HTERT RPE-1 (cell line): Measurements from ENCODE around the gene H1-8.
"Not testable (repeated sequence)": the region's sequence is repeated elsewhere in the genome, so short reads cannot be mapped to it uniquely, and the experiment has no call there.

Source experiments
- in situ Hi-C: fragments of 300-500 bp; cut with MboI; formaldehyde crosslinking; loops from 4 replicates; pipeline ENCODE4 v1.14.3; 2020; ENCODE audit warnings: low sequenced_read_pairs

The H1-8 gene, protein sequence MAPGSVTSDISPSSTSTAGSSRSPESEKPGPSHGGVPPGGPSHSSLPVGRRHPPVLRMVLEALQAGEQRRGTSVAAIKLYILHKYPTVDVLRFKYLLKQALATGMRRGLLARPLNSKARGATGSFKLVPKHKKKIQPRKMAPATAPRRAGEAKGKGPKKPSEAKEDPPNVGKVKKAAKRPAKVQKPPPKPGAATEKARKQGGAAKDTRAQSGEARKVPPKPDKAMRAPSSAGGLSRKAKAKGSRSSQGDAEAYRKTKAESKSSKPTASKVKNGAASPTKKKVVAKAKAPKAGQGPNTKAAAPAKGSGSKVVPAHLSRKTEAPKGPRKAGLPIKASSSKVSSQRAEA

DNA sequence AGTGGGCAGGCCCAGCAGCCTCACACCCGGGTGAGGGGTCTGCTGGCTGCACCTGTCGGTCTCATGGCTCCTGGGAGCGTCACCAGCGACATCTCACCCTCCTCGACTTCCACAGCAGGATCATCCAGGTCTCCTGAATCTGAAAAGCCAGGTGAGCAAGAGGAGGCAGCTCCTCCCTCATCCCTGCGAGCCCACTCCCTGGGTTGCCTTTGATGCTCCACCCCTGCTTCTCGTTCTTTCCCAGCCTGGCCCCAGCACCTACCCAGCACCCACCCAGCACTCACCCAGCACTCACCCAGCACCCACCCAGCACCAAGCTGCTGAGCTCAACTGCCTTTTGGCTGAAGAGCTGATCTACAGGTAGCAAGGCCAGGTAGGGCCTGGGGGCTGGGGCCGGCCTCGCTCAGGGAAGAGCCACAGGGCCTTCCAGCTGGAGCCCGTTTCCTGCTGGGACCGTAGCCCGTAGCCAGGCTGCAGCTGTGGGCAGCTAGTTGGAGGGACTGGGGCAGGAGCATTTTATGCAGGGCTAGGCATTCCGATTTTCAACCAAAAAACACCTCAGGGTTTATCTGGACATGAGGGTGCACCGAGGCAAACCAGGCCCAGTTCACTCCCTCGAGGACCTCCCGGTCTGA, at the start of gene H1-8:
TSS of gene H1-8 (plus strand) at position 20 of the 635 bp plus-strand sequence. CDS start at position 64, 44 bp downstream.
- in situ Hi-C loops, result no loop called here

DNA sequence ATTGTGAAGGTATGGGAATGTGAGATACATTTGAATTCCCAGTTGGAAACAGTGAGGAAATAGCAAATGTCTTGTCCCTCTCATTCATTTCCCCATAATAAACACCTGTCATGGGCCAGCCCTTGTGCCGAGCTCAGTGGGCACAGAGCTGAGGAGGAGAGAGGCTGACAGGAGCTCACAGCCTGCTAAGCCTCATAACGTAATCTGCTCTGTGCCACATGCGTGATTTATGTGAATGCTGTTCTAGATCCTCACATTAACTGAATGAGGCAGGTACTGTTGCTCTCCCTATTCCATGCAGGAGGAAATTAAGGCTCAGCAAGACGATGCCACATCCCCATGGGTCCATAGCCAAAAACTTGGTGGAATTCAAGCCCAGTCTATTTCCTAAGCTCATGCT, 49.8 kb upstream of the H1-8 start:
- in situ Hi-C loops, result no loop called here

DNA sequence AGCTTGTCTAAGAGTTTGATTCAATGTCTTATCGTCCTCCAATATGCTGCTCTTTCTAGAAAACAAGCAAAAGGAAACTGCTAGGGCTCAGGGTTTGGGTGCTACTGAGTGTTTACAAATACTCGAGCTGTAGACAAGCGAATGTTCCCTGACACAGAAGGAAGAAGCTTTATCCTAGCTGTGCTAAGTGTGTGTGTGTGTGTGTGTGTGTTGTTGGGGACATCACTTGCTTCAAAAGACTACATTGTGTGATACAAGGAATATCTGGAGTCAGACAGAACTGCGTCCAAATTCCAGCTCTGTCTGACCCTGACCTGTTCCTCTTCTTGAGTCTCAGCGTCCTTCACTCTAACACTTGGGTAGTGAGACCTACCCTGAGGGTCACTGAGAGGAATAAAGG, 48.5 kb upstream of the H1-8 start:
- in situ Hi-C loops, result not testable (repeated sequence)

DNA sequence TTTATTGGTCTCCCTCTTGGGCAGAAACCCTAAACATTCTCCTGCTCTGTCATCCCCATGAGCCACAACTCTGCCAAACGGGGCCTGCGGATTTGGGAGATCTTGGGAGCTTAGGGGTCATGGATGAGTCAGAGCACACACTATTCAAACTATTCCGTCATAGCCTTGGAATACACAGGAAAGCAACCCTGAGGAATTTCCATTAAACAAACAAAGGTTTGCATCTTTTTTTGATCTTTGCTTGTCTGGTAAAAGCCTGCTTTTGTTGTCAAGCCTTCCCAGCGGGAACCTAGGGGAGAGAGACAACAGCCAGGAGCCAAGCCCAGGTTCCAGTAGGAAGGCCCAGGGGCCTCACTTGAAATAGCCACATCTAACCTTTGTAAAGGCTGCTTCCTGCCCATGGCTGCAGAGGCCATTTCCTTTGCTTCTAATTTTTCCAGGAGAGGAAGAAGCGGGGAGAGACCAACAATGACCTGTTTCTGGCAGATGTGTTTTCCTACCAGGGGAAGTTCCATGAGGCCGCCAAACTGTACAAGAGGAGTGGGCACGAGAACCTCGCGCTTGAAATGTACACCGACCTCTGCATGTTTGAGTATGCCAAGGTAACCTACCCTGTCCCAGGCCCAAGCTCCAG, 47.9 kb upstream of the H1-8 start:
- in situ Hi-C loops, result not testable (repeated sequence)

DNA sequence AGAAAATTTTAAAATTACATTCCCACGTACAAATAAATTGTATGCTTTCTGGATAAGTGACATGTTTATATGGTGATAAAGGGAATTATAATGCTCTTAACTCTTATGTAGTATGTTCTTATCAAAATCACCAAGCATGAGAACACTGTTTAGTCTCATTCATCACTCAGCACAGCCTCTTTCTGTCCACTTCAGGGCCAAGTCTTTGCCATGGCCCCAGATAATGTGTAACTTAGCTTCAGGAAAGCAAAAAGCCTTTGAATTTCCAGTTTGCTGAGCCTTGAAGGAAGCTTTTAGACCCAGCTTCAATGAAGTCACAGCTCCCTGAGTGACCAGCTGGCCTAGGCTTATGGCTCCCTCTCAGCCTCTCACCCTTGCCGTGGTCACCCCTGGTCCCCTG, 45.1 kb upstream of the H1-8 start:
- in situ Hi-C loops, result not testable (repeated sequence)

DNA sequence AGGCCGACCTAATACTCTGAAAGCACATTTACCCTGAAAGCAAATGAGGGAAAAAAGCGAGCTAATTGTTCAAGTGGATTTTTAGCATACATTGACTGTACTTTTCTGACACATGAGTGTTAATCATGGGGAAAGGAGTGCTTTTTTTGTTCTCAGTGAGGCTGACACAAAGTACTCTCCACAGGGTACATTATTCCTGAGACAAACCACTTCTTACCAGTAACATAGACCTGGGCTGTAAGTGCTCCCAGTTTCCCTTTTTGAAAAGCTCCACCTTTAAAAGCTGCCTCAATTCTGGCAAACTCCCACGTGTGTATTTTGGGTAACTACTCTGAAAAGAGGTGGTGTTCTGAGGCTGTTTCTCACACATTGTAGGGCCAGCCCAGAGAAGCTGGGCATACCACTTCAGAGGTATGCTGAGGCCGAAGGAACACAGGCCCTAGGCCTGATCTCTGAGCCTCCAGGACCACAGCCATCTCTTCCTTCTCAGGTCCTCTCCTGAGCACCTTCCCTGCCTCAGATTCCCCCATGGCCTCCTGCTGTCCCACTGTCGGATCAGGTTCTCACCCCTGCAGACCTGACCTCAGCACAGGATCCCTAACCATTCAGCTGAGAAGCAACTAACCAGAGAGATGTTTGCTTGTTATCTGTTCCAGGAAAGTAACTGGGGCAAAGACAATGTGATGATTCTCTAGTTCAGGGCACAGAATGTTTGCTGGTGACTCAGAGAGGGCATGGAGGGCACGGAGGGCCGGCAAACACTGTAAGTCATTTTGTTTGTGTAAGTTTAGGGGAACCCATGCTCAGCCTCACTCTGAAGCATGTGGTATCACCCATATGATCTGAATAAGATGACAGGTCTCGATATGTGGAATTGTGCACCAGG, 44.1 kb upstream of the H1-8 start:
- in situ Hi-C loops, result not testable (repeated sequence)

DNA sequence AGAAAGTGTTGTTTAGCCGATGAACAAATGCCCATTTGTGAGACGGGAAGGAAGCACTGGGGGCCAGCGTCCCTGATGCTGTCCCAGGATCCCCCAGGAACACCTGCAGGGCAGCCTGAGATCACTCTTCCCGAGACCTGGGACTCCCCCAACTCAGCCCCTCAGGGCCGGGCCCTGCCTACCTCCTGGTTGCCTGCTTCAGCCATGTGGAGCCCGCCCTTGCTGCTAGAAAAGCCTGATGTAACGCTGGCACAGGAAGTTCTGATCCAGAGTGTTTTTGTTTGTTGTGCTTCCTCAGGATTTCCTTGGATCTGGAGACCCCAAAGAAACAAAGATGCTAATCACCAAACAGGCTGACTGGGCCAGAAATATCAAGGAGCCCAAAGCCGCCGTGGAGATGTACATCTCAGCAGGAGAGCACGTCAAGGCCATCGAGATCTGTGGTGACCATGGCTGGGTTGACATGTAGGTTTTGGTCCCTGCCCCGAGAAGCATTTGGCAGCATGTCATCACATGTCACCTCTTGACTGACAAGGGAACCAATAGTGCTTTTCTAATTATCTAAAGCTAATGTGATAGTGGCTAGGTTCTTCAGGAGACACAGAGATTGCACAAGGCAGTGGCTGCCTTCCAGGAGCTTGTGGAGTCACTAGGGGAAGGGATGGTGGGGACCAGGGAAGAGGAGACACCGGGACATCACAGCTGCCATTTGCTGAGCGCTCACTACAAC, 43.2 kb upstream of the H1-8 start:
- in situ Hi-C loops, result not testable (repeated sequence)

DNA sequence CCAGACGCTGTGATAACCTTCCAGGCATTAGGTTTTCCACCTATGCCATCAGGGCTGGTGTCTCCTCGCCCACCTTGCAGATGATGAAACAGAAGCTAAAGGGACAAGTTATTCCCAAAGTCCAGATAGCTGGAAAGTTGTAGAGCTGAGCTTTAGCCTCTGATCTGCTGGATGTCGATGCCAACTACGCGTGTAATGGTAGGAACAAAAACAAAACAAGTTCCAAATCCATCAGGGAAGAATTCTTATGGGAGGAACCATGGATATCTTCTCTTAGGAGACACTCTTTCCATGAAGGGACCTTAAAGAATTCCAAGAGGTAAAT, 42.7 kb upstream of the H1-8 start:
- in situ Hi-C loops, result no loop called here

DNA sequence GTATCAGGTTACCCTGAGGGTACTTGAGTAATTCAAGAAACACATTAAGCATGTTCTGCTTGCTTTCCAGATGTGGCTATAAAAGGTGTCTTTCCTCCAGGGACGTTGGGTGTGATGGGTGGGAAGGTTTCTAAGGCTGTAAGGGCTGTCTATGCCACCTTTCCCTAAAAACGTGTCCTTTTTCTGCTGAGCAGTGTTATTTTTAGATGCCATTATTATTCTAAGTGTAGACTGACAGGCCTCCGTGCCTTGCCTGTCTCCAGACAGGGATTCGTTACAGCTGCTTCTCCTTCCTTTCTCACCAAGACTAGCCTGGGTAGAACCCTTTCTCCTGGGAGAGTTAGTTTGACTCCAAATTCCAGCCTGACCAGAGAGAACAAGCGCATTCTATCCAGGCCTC, 41.3 kb upstream of the H1-8 start:
- in situ Hi-C loops, result no loop called here

DNA sequence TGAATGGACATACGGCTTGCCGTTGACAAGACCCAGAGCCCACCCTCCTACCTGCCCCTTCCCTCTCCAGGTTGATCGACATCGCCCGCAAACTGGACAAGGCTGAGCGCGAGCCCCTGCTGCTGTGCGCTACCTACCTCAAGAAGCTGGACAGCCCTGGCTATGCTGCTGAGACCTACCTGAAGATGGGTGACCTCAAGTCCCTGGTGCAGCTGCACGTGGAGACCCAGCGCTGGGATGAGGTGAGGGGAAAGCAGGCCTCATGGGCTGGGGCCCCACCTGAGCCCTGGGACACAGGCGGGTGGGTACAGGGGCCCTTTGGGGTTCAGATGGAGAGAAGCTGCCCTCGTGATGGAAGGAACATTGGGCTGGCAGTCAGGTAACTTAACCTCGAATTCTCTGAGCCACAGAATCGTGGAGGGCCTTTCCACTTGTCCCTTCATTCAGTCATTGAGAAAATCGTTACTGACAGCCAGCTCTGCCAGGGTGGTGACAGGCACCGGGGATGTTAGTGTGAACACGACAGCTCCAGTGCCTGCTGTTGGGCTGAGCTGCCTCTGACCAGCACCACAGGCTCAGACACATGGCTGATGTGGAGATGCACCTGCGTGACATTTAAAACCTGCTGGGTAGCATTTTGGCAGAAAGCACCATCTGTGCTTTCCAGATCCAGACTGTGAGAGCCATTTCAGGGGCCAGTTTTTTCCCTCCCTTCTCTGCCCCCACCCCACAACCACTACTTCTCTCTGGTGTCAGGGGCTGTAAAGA, 40.1 kb upstream of the H1-8 start:
- in situ Hi-C loops, result no loop called here

DNA sequence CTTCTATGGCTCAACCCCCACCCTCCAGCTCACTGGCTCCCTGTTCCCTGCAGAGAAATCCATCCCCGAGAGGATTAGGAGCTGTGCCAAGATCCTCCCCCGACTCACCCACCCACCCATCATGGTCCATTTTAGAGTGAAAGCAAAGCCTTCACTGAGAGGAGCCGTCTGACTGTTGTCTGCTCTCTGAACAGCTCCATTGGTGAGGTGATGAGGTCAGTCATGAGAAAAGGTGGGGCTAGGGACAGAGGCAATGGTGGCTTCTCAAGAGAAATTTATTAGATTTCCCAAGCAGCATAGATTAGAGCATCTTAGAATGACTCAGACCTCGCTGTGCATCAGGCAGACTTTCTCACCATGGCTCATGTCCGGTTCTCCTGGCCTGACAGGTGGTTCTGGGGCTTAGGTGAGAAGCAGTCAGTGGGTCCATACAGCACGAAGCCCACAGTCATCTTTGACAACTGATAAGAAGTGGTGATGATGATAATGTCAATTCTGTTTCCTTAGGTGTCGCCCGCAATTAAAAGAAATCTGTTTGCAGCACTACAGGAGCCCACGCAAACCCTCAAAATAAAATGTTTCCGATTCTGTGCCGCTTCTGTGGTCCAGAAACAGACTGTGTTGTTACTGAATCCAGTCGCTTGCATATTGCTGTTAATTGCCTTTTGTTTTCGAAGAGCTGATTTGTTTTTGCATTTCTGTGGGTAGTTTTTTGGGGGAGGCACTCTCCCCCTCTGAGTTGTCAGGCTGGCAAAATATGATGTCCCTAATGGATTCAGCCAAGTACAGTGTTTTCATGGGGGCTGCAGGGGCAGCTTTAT, 39.3 kb upstream of the H1-8 start:
- in situ Hi-C loops, result no loop called here

DNA sequence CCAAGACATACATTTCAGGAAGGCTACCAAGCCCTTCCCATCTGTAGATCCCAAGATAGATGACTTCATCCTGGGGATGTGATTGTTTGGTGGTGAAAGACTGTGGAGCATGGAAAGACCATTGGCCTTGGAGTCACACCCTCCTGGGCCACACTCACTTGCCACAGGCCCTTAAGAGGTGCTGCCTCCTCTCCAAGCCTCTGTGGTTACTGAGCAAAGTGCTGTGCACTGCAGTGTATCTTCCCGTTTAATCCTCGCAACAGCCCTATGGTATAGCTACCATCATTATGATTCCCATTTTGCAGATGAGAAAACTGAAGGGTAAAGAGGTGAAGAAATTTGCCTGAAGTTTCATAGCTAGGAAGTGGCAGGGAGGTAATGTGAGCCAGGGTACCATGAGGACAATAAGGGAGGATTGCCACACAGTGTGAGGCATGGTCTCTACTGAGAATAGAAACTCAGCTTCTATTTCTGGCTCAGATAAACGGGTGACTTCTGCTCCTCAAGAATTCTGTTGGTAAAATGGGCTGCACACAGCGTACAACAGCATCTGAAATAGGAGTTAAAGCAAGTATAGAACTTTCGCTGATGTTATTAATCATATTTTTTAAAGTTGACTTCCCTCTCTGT, 38.4 kb upstream of the H1-8 start:
- in situ Hi-C loops, result no loop called here

DNA sequence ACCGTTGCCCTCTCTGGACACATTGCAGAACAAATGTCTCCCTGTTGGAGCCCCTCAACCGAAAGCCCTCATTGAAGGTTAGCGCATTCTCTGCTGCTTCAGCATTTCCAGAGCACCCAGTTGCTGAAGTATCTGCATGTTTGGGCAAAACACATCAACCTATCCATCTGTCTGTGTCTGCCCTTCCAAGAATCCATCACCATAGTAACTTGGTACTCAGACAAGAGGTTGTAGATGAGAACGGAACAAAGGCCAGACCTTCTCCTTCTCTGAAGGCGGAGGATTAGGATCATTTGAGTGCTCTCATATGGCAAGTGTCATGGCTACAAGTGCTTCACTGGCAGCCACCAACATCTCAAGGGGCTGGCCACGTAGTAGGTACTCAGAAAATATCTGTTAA, 37.6 kb upstream of the H1-8 start:
- in situ Hi-C loops, result no loop called here

DNA sequence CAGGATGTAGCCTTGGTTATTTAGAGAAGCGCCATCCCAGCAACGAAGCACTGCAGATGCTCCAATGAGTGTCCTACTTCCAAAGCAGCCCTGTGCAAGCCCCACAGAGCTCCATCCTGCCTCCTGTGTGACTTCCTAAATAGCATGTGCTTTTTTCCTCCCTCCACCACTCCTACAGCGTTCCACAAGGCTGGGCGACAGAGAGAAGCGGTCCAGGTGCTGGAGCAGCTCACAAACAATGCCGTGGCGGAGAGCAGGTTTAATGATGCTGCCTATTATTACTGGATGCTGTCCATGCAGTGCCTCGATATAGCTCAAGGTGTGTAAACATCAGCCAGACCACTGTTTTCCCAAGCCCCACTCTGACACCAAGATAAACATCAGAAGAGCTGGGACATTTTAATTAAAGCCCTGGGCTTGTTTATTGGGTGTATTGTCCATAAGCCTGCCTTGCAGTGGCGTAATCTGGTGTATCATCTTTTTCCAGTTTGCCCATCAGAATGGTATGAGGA, 36.7 kb upstream of the H1-8 start:
- in situ Hi-C loops, result no loop called here

DNA sequence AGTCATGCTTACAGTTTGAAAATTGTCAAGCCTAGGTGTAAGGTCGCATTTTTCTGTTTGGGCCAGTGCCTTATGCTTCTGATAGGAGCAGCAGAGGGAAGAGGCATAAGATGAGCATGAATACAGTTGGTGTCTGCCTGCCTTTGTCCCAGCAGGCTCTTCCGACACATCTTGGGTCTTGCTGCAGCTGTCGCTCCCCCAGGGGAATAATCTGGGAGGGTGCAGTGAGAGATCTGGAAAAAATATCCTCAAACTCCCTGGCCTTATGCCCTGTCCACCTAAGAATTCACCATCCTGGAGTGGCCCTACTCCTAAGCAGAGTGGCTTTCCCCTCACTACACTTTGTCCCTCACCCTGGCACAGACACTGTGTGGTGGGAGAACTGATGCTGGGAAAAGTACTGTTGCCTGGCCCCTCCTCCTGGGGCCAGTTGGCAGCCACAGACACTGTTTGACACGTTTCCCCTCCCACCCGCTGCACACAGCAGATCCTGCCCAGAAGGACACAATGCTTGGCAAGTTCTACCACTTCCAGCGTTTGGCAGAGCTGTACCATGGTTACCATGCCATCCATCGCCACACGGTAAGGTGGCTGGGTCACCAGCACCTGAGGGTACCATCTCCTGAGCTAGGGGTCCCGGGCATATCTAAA, 35.7 kb upstream of the H1-8 start:
- in situ Hi-C loops, result no loop called here

DNA sequence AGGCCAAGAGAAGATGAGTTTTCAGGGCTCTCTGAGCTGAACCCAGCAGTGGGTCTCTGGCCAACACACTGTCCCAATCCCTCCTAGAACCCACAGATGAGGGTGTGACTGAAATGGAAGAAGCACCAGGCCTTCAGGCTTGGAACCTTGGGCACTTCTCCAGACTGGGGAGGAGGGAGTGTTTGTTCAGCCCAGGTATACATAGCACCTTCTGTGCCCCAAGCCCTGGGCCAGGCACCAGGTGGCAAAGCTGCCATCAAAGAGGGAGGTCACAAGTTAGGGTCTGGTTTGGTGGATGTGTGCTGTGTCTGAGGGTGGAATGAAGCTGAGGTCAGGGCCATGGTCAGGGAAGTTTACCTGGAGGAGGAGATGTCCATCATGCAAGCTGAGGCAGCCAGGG, 30.4 kb upstream of the H1-8 start:
- in situ Hi-C loops, result no loop called here

DNA sequence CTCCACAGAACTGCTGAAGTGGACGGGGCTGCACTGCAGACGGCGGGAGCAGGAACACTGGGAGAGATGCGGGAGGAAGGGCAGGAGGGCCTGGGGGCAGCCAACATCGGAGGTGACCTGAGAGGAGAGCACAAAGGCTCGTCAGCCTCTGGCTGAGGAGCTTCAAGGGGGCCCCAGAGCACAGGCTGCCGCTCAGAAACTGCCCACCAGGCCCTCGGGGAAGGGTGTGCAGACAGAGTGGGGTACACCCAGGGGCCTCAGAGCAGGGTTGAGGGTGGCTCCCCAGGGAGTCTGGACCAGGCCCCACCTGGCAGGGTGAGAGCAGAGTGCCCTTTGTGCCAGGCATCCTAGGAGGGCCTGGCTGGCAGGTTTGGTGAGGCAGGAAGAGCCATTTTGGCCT, 29.3 kb upstream of the H1-8 start:
- in situ Hi-C loops, result no loop called here

DNA sequence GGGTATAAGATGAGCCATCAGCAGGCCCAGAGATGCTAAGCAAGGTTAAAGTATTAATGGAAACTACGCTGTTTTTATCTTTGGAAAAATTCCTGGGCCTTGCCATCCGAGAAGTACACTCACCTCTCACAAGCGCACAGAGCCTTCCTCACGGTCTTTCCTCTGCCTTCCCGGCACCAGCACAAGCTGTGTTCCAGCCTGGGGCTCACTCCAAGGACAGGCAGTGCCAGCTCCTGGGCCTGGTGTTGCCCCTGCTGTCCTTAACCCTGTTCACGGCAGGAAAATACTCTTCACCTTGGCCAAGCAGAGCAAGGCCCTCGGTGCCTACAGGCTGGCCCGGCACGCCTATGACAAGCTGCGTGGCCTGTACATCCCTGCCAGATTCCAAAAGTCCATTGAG, 28.9 kb upstream of the H1-8 start:
- in situ Hi-C loops, result no loop called here
